Measurements from ENCODE around the gene HSCB. TPM values are rescaled to one million over a fixed set of nuclear protein-coding genes. Genes with fewer than 3 reads are reported as not detected.
"Not testable (repeated sequence)": the region's sequence is repeated elsewhere in the genome, so short reads cannot be mapped to it uniquely, and the experiment has no call there.

HSCB gene
- total RNA-seq, 1 donor from 2014 or later, result 0.85 TPM

DNA sequence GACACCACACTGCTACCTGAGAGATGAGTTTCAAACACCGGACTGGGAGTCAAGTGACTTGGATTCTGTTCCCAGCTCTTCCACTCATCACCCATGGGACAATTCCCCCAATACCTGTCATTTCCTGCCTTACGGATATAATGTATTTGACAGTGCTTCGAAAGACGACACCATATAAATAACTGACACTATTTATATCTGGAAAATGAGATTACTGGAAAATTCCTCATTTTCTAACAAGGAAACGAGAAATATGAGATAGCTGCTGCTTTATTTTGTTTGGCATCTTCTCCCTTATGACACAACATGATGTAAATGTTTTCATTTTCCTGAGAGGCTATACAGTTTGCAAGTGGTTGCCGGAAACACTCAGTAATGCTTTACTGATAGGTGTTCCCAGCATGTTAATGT is 8.6 kb downstream of the HSCB start:
- intact Hi-C loops (cut with DNase I), result no loop called here
- Histone ChIP-seq H3K9me3 (no peaks in the 10 kb centered on the region), H3K4me3 (no peak overlapping the region), H3K27me3 (no peaks in the 10 kb centered on the region), H3K27ac (no peak overlapping the region), H3K4me1 (no peaks in the 10 kb centered on the region), H3K36me3 (peaks cover 10 to 28% of the 10 kb centered on the region in 2 donors)
- DNase-seq (ENCODE audit: low spot score in 2 of 2), result no peak
- TF ChIP-seq, protein P1, sequence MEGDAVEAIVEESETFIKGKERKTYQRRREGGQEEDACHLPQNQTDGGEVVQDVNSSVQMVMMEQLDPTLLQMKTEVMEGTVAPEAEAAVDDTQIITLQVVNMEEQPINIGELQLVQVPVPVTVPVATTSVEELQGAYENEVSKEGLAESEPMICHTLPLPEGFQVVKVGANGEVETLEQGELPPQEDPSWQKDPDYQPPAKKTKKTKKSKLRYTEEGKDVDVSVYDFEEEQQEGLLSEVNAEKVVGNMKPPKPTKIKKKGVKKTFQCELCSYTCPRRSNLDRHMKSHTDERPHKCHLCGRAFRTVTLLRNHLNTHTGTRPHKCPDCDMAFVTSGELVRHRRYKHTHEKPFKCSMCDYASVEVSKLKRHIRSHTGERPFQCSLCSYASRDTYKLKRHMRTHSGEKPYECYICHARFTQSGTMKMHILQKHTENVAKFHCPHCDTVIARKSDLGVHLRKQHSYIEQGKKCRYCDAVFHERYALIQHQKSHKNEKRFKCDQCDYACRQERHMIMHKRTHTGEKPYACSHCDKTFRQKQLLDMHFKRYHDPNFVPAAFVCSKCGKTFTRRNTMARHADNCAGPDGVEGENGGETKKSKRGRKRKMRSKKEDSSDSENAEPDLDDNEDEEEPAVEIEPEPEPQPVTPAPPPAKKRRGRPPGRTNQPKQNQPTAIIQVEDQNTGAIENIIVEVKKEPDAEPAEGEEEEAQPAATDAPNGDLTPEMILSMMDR (IDR thresholded peaks at IDR 0.05), result no peak

- intact Hi-C loops (cut with DNase I); H3K9me3 ChIP-seq; DNase-seq (ENCODE audit: low spot score in 2 of 2); H3K4me3 ChIP-seq; H3K4me1 ChIP-seq; H3K36me3 ChIP-seq; H3K27ac ChIP-seq; H3K27me3 ChIP-seq: not testable (repeated sequence)
Observed at GRCh38 chr22:28754512-28754911, 12.7 kb downstream of the HSCB start.

- no peaks in the 10 kb centered on the region for H3K27me3 ChIP-seq
- no peak overlapping the region for H3K27ac ChIP-seq
- H3K4me1 ChIP-seq, result no peaks in the 10 kb centered on the region
- DNase-seq (ENCODE audit: low spot score in 2 of 2), result no peak
- no peaks in the 10 kb centered on the region for H3K9me3 ChIP-seq
- H3K36me3 ChIP-seq, result no peaks in the 10 kb centered on the region
- intact Hi-C loops (cut with DNase I), result no loop called here
- TF ChIP-seq, protein P1 (IDR thresholded peaks at IDR 0.05), result no peak
- no peak overlapping the region for H3K4me3 ChIP-seq
Observed at GRCh38 chr22:28759861-28760560, 18.2 kb downstream of the HSCB start.

- DNase-seq (ENCODE audit: low spot score in 2 of 2), result no peak
- Histone ChIP-seq H3K4me1 (no peaks in the 10 kb centered on the region), H3K36me3 (no peaks in the 10 kb centered on the region), H3K27me3 (no peaks in the 10 kb centered on the region), H3K9me3 (no peaks in the 10 kb centered on the region), H3K27ac (no peak overlapping the region), H3K4me3 (no peak overlapping the region)
- intact Hi-C loops (cut with DNase I), result no loop called here
- TF ChIP-seq, protein P1 (IDR thresholded peaks at IDR 0.05), result no peak
Observed at GRCh38 chr22:28761449-28761755, 19.6 kb downstream of the HSCB start.

DNA sequence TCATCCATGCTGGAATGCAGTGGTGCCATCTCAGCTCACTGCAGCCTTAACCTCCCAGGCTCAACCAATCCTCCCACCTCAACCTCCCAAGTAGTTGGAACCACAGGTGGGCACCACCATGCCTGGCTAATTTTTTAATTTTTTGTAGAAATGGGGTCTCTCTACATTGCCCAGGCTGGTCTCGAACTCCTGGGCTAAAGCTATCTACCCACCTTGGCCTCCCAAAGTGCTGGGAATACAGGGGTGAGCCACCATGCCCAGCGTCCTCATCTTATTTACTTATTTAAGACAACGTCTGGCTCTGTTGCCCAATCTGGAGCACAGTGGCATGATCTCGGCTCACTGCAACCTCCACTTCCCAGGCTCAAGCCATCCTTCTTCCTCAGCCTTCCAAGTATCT is 20.2 kb downstream of the HSCB start:
- intact Hi-C loops (cut with DNase I); H3K9me3 ChIP-seq; H3K4me3 ChIP-seq; DNase-seq (ENCODE audit: low spot score in 2 of 2); H3K4me1 ChIP-seq; H3K27ac ChIP-seq; H3K27me3 ChIP-seq; H3K36me3 ChIP-seq: not testable (repeated sequence)

GRCh38 chr22:28766628-28767027 is 24.8 kb downstream of the HSCB start:
- H3K9me3 ChIP-seq, result no peaks in the 10 kb centered on the region
- H3K27me3 ChIP-seq, result no peaks in the 10 kb centered on the region
- H3K36me3 ChIP-seq, result no peaks in the 10 kb centered on the region
- H3K27ac ChIP-seq, result no peak overlapping the region
- intact Hi-C loops (cut with DNase I), result no loop called here
- H3K4me1 ChIP-seq, result no peaks in the 10 kb centered on the region
- DNase-seq (ENCODE audit: low spot score in 2 of 2), result no peak
- TF ChIP-seq, protein P1 (IDR thresholded peaks at IDR 0.05), result no peak
- H3K4me3 ChIP-seq, result no peak overlapping the region

Measured in ascending aorta (tissue), 2 donors.